ENCODE results near the gene PTPN5.

PTPN5 gene

GRCh38 chr11:18775492-18776292 lies 15.9 kb downstream of the PTPN5 start:
- peak; percentile 78 for DNase-seq (ENCODE audit: extremely low spot score)
- TF ChIP-seq ZNF384 (IDR thresholded peaks at IDR 0.05) = no peak
- no peak for TF ChIP-seq CTBP1 (IDR thresholded peaks at IDR 0.05; ENCODE audit: borderline replicate concordance)
- TF ChIP-seq, protein P1, sequence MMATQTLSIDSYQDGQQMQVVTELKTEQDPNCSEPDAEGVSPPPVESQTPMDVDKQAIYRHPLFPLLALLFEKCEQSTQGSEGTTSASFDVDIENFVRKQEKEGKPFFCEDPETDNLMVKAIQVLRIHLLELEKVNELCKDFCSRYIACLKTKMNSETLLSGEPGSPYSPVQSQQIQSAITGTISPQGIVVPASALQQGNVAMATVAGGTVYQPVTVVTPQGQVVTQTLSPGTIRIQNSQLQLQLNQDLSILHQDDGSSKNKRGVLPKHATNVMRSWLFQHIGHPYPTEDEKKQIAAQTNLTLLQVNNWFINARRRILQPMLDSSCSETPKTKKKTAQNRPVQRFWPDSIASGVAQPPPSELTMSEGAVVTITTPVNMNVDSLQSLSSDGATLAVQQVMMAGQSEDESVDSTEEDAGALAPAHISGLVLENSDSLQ (IDR thresholded peaks at IDR 0.05) = 0 out of 2 replicates have a peak, but pooled peaks have one; percentile 12
- TF ChIP-seq FOXA1 (IDR thresholded peaks at IDR 0.05) = no peak
- no peak for TF ChIP-seq SUZ12 (IDR thresholded peaks at IDR 0.05)
- TF ChIP-seq TARDBP (IDR thresholded peaks at IDR 0.05) = no peak
- no peak for TF ChIP-seq ARNT (IDR thresholded peaks at IDR 0.05)
- no peak for TF ChIP-seq HDGF (IDR thresholded peaks at IDR 0.05; ENCODE audit: borderline replicate concordance)
- ChIA-PET POLR2A (no interaction called here), CTCF (interaction anchor here (0.8 to 3.8 kb wide), 6 partner anchors 9 to 27 kb away, joined by 3 to 20 read pairs (median 7); no protein-coding TSS in a partner anchor)

DNA sequence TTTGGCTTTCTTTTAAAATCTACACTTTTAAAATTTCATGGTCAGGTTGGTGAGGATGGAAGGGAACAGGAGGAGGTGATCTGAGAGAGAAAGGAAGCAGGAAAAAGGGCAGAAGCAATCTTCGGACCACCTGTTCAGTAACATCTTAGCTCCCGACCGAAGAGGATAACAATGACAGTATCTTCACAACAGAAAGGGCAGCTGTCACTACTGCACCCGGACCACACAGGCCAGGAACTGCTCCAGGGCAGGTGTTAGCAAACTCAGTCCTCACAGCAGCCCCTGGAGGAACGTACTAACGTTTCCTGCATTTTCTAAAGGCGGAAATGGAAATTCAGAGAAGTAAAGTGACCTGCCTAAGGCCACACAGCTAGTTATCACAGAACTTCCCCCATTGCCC lies 16.8 kb downstream of the PTPN5 start:
- CTCF ChIA-PET = interaction anchor here (0.6 to 3.8 kb wide), 7 partner anchors 8 to 78 kb away, joined by 3 to 20 read pairs (median 5); no protein-coding TSS in a partner anchor
- no peak for DNase-seq (ENCODE audit: extremely low spot score)
- POLR2A ChIA-PET = no interaction called here
- no peak for TF ChIP-seq NFRKB (IDR thresholded peaks at IDR 0.05)
- TF ChIP-seq FOXK2 (IDR thresholded peaks at IDR 0.05) = no peak
- no peak for TF ChIP-seq TARDBP (IDR thresholded peaks at IDR 0.05)
- TF ChIP-seq SUZ12 (IDR thresholded peaks at IDR 0.05) = no peak
- TF ChIP-seq LEF1 (IDR thresholded peaks at IDR 0.05; ENCODE audit: borderline replicate concordance) = no peak
- no peak for TF ChIP-seq ELF4 (IDR thresholded peaks at IDR 0.05)
- no peak for TF ChIP-seq FOXM1 (IDR thresholded peaks at IDR 0.05; ENCODE audit: borderline replicate concordance)
- TF ChIP-seq ARNT (IDR thresholded peaks at IDR 0.05) = no peak
- no peak for TF ChIP-seq SP1 (IDR thresholded peaks at IDR 0.05)
- TF ChIP-seq CTBP1 (IDR thresholded peaks at IDR 0.05; ENCODE audit: borderline replicate concordance) = no peak
- no peak for TF ChIP-seq ZNF384 (IDR thresholded peaks at IDR 0.05)
- TF ChIP-seq, protein P1 (IDR thresholded peaks at IDR 0.05) = no peak
- no peak for TF ChIP-seq BHLHE40 (IDR thresholded peaks at IDR 0.05; ENCODE audit: borderline replicate concordance)
- TF ChIP-seq HDGF (IDR thresholded peaks at IDR 0.05; ENCODE audit: borderline replicate concordance) = no peak
- TF ChIP-seq L3MBTL2 (conservative IDR thresholded peaks at IDR 0.05) = no peak

- ChIA-PET CTCF (interaction anchor here (0.6 to 3.8 kb wide), 3 partner anchors 9 to 301 kb away, joined by 3 to 20 read pairs (median 14); no protein-coding TSS in a partner anchor), POLR2A (no interaction called here)
- DNase-seq (ENCODE audit: extremely low spot score) = no peak
- no peak for TF ChIP-seq CTBP1 (IDR thresholded peaks at IDR 0.05; ENCODE audit: borderline replicate concordance)
- no peak for TF ChIP-seq HDGF (IDR thresholded peaks at IDR 0.05; ENCODE audit: borderline replicate concordance)
- no peak for TF ChIP-seq ZNF384 (IDR thresholded peaks at IDR 0.05)
- TF ChIP-seq FOXA1 (IDR thresholded peaks at IDR 0.05) = no peak
- no peak for TF ChIP-seq L3MBTL2 (conservative IDR thresholded peaks at IDR 0.05)
- no peak for TF ChIP-seq BHLHE40 (IDR thresholded peaks at IDR 0.05; ENCODE audit: borderline replicate concordance)
- TF ChIP-seq LEF1 (IDR thresholded peaks at IDR 0.05; ENCODE audit: borderline replicate concordance) = no peak
- TF ChIP-seq FOXK2 (IDR thresholded peaks at IDR 0.05) = no peak
- TF ChIP-seq SUZ12 (IDR thresholded peaks at IDR 0.05) = no peak
- no peak for TF ChIP-seq FOXM1 (IDR thresholded peaks at IDR 0.05; ENCODE audit: borderline replicate concordance)
- no peak for TF ChIP-seq SP1 (IDR thresholded peaks at IDR 0.05)
- TF ChIP-seq ARNT (IDR thresholded peaks at IDR 0.05) = no peak
Observed at GRCh38 chr11:18773681-18774080, 17.9 kb downstream of the PTPN5 start.

DNA sequence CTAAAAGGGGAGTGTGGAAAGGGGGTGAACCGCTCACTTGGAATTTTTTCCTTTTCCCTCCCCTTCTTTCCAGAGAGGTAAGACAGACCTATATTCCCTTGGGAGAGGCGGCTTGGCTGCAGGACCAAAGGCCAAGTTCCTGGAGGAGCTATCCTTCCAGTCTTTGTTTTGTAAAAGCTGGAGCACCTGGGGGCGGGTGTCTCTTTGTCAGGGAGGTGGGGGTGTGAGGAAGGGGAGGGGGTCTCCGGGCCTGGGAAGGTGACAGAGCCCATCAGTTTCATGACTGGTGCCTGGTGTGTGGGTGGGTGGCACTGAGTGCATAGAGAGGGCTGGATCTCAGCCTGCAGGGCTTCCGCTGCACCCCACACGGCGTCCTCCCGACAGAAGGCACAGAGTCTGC lies 18.5 kb downstream of the PTPN5 start:
- CTCF ChIA-PET = interaction anchor here (0.6 to 3.8 kb wide), 3 partner anchors 9 to 300 kb away, joined by 3 to 20 read pairs (median 14); no protein-coding TSS in a partner anchor
- DNase-seq (ENCODE audit: extremely low spot score) = no peak
- POLR2A ChIA-PET = no interaction called here
- TF ChIP-seq SP1 (IDR thresholded peaks at IDR 0.05) (no peak), FOXM1 (IDR thresholded peaks at IDR 0.05; ENCODE audit: borderline replicate concordance) (no peak), SUZ12 (IDR thresholded peaks at IDR 0.05) (no peak), HDGF (IDR thresholded peaks at IDR 0.05; ENCODE audit: borderline replicate concordance) (no peak)

- DNase-seq (ENCODE audit: extremely low spot score) = no peak
- POLR2A ChIA-PET = no interaction called here
- CTCF ChIA-PET = no interaction called here
- TF ChIP-seq TARDBP (IDR thresholded peaks at IDR 0.05) (no peak), SUZ12 (IDR thresholded peaks at IDR 0.05) (no peak)
Observed at GRCh38 chr11:18772211-18772610, 19.4 kb downstream of the PTPN5 start.

- CTCF ChIA-PET = interaction anchor here (0.6 to 0.7 kb wide), 2 partner anchors 11 to 336 kb away, joined by 3 to 7 read pairs; no protein-coding TSS in a partner anchor
- no peak for DNase-seq (ENCODE audit: extremely low spot score)
- TF ChIP-seq, protein P1 (IDR thresholded peaks at IDR 0.05) = no peak
- TF ChIP-seq FOXA1 (IDR thresholded peaks at IDR 0.05) = no peak
- TF ChIP-seq BHLHE40 (IDR thresholded peaks at IDR 0.05; ENCODE audit: borderline replicate concordance) = no peak
- no peak for TF ChIP-seq FOXK2 (IDR thresholded peaks at IDR 0.05)
- TF ChIP-seq ARNT (IDR thresholded peaks at IDR 0.05) = no peak
- TF ChIP-seq TARDBP (IDR thresholded peaks at IDR 0.05) = no peak
- no peak for TF ChIP-seq NFRKB (IDR thresholded peaks at IDR 0.05)
- TF ChIP-seq ELF4 (IDR thresholded peaks at IDR 0.05) = no peak
- no peak for TF ChIP-seq FOXM1 (IDR thresholded peaks at IDR 0.05; ENCODE audit: borderline replicate concordance)
- TF ChIP-seq ZNF384 (IDR thresholded peaks at IDR 0.05) = no peak
- TF ChIP-seq HDGF (IDR thresholded peaks at IDR 0.05; ENCODE audit: borderline replicate concordance) = no peak
- TF ChIP-seq SUZ12 (IDR thresholded peaks at IDR 0.05) = no peak
- TF ChIP-seq CTBP1 (IDR thresholded peaks at IDR 0.05; ENCODE audit: borderline replicate concordance) = no peak
- no peak for TF ChIP-seq SP1 (IDR thresholded peaks at IDR 0.05)
- no peak for TF ChIP-seq L3MBTL2 (conservative IDR thresholded peaks at IDR 0.05)
- TF ChIP-seq LEF1 (IDR thresholded peaks at IDR 0.05; ENCODE audit: borderline replicate concordance) = no peak
- POLR2A ChIA-PET = no interaction called here
Observed at GRCh38 chr11:18771266-18772035, 20.1 kb downstream of the PTPN5 start.

All from HEK293T (cell line).